H9 (cell line): ENCODE data around the gene FAP. TPM values are rescaled to one million over a fixed set of nuclear protein-coding genes. Genes with fewer than 3 reads are reported as not detected.

Experiments used
- DNase-seq: peaks from one replicate; pipeline ENCODE4 v3.0.0-alpha.2; 2017
- H2AFZ ChIP-seq: one replicate; pipeline ENCODE4 v1.6.1; 2013; ENCODE audit warnings: mild to moderate bottlenecking, low read length, control low read depth, moderate library complexity
- H2AK5ac ChIP-seq: 2 replicates; pipeline ENCODE4 v1.6.1; 2013; ENCODE audit warnings: low read length, control low read depth, mixed read lengths; ENCODE audit not compliant: insufficient read length
- H2BK120ac ChIP-seq: one replicate; pipeline ENCODE4 v1.6.1; 2013; ENCODE audit warnings: low read depth, mild to moderate bottlenecking, low read length, control low read depth, inconsistent platforms; ENCODE audit not compliant: poor library complexity, severe bottlenecking
- H2BK12ac ChIP-seq: 2 replicates; pipeline ENCODE4 v1.6.1; 2013; ENCODE audit warnings: low read length, control low read depth, mixed read lengths, low read depth; ENCODE audit not compliant: insufficient read length
- H2BK15ac ChIP-seq: 2 replicates; pipeline ENCODE4 v1.6.1; 2013; ENCODE audit warnings: low read depth, low read length, control low read depth
- H2BK20ac ChIP-seq: one replicate; pipeline ENCODE4 v1.6.1; 2013; ENCODE audit warnings: low read depth, mild to moderate bottlenecking, low read length, control low read depth, inconsistent platforms; ENCODE audit not compliant: poor library complexity, severe bottlenecking
- H2BK5ac ChIP-seq: 2 replicates; pipeline ENCODE4 v1.6.1; 2013; ENCODE audit warnings: low read length, control low read depth, mixed read lengths; ENCODE audit not compliant: insufficient read length
- H3K14ac ChIP-seq: 2 replicates; pipeline ENCODE4 v1.6.1; 2013; ENCODE audit warnings: low read length, control low read depth; ENCODE audit not compliant: insufficient read depth
- H3K18ac ChIP-seq: 2 replicates; pipeline ENCODE4 v1.6.1; 2013; ENCODE audit warnings: low read depth, mild to moderate bottlenecking, mixed read lengths, low read length, control low read depth; ENCODE audit not compliant: insufficient read length
- H3K23ac ChIP-seq: 2 replicates; pipeline ENCODE4 v1.6.1; 2013; ENCODE audit warnings: low read length, control low read depth, mixed read lengths, low read depth; ENCODE audit not compliant: insufficient read length
- H3K23me2 ChIP-seq: 2 replicates; pipeline ENCODE4 v1.6.1; 2013; ENCODE audit warnings: low read depth, mild to moderate bottlenecking, mixed read lengths, low read length, control low read depth; ENCODE audit not compliant: insufficient read length, poor library complexity, severe bottlenecking
- H3K27ac ChIP-seq: 2 replicates; pipeline ENCODE4 v1.5.1; 2013; ENCODE audit warnings: low read length, control low read depth, mixed read lengths, low read depth; ENCODE audit not compliant: insufficient read length
- H3K27me3 ChIP-seq: 2 replicates; pipeline ENCODE4 v1.6.1; 2013; ENCODE audit warnings: low read length, control low read depth, inconsistent platforms; ENCODE audit not compliant: insufficient read depth
- H3K4ac ChIP-seq: 2 replicates; pipeline ENCODE4 v1.6.1; 2013; ENCODE audit warnings: low read depth, mild to moderate bottlenecking, control low read depth, inconsistent platforms, low read length, moderate library complexity
- H3K4me1 ChIP-seq: 2 replicates; pipeline ENCODE4 v1.6.1; 2013; ENCODE audit warnings: low read length, control low read depth, inconsistent platforms; ENCODE audit not compliant: insufficient read depth
- H3K4me2 ChIP-seq: 2 replicates; pipeline ENCODE4 v1.6.1; 2013; ENCODE audit warnings: low read length, control low read depth, mixed read lengths; ENCODE audit not compliant: insufficient read length, insufficient read depth
- H3K56ac ChIP-seq: 2 replicates; pipeline ENCODE4 v1.6.1; 2013; ENCODE audit warnings: low read depth, mild to moderate bottlenecking, mixed read lengths, low read length, control low read depth; ENCODE audit not compliant: insufficient read length
- H3K79me1 ChIP-seq: 2 replicates; pipeline ENCODE4 v1.6.1; 2013; ENCODE audit warnings: low read depth, mild to moderate bottlenecking, moderate library complexity, low read length, control low read depth, inconsistent platforms; ENCODE audit not compliant: insufficient read depth, poor library complexity, severe bottlenecking
- H3K79me2 ChIP-seq: 2 replicates; pipeline ENCODE4 v1.6.1; 2013; ENCODE audit warnings: low read length, control low read depth, inconsistent platforms; ENCODE audit not compliant: insufficient read depth
- H3K9ac ChIP-seq: 2 replicates; pipeline ENCODE4 v1.6.1; 2013; ENCODE audit warnings: low read length, control low read depth, mixed read lengths; ENCODE audit not compliant: insufficient read length; ENCODE audit errors: extremely low read depth
- H3K9me3 ChIP-seq: one replicate; pipeline ENCODE4 v1.6.1; 2013; ENCODE audit warnings: low read depth, low read length, inconsistent platforms; ENCODE audit not compliant: control insufficient read depth
- H3T11ph ChIP-seq: one replicate; pipeline ENCODE4 v1.6.1; 2013; ENCODE audit warnings: mild to moderate bottlenecking, low read length, control low read depth, inconsistent platforms
- H4K20me1 ChIP-seq: one replicate; pipeline ENCODE4 v1.6.1; 2013; ENCODE audit not compliant: control insufficient read depth, insufficient read length, insufficient read depth
- H4K5ac ChIP-seq: 2 replicates; pipeline ENCODE4 v1.6.1; 2013; ENCODE audit warnings: low read depth, mild to moderate bottlenecking, mixed read lengths, low read length, control low read depth; ENCODE audit not compliant: insufficient read length
- H4K8ac ChIP-seq: replicated peaks from 2 replicates; pipeline ENCODE4 v1.6.1; 2013; ENCODE audit warnings: low read length, control low read depth, mixed read lengths, low read depth; ENCODE audit not compliant: insufficient read length
- H4K91ac ChIP-seq: 2 replicates; pipeline ENCODE4 v1.6.1; 2013; ENCODE audit warnings: low read depth, mild to moderate bottlenecking, moderate library complexity, mixed read lengths, low read length, control low read depth; ENCODE audit not compliant: insufficient read length
- H3K27ac Mint-ChIP-seq, 3 experiments: 2 replicates in 2 of 3; 3 replicates in 1 of 3; pipeline ENCODE4 v1.8.0; 2020 to 2021; ENCODE audit warnings: mixed read lengths in 3 of 3, mild to moderate bottlenecking in 1 of 3, moderate library complexity in 1 of 3
- H3K27me3 Mint-ChIP-seq: 2 replicates; pipeline ENCODE4 v1.8.0; 2021; ENCODE audit warnings: low read depth, mild to moderate bottlenecking, moderate library complexity, mixed read lengths
- H3K36me3 Mint-ChIP-seq, 3 experiments: 2 replicates in 2 of 3; 3 replicates in 1 of 3; pipeline ENCODE4 v1.8.0; 2020 to 2021; ENCODE audit warnings: low read depth in 3 of 3, mixed read lengths in 3 of 3; ENCODE audit not compliant: insufficient read depth in 1 of 3
- H3K4me1 Mint-ChIP-seq, 2 experiments: 2 replicates each; pipeline ENCODE4 v1.8.0; 2020; ENCODE audit warnings: mixed read lengths in 2 of 2
- H3K4me3 Mint-ChIP-seq, 2 experiments: 2 replicates in 1 of 2; 3 replicates in 1 of 2; pipeline ENCODE4 v1.8.0; 2020 to 2021; ENCODE audit warnings: mild to moderate bottlenecking in 2 of 2, mixed read lengths in 2 of 2, moderate library complexity in 1 of 2
- H3K9me3 Mint-ChIP-seq, 2 experiments: 2 replicates in 1 of 2; 3 replicates in 1 of 2; pipeline ENCODE4 v1.8.0; 2020; ENCODE audit warnings: mild to moderate bottlenecking in 2 of 2, mixed read lengths in 2 of 2, moderate library complexity in 1 of 2
- CTCF ChIP-seq: fragments of 200-600 bp; sonication (generic); conservative IDR thresholded peaks from 3 replicates; pipeline ENCODE4 v1.8.0; 2021; ENCODE audit warnings: antibody characterized with exemption, mild to moderate bottlenecking
- whole genome bisulfite sequencing: extraction: QIAGEN DNeasy Blood & Tissue Kit; methylation state at CpG from one replicate; pipeline ENCODE4 v1.1.7; 2013; ENCODE audit warnings: missing lambda C conversion rate, low lambda C conversion rate, mixed read lengths; ENCODE audit not compliant: insufficient read length; ENCODE audit errors: extremely low coverage; 5-methylcytosine and 5-hydroxymethylcytosine counted together
- total RNA-seq: library from RNA; stranded (reverse); gene quantifications from 2 replicates; pipeline ENCODE4 v1.2.1, GENCODE V29; 2021

The FAP gene
- total RNA-seq, 1 experiment from 2014 or later, result not detected

DNA sequence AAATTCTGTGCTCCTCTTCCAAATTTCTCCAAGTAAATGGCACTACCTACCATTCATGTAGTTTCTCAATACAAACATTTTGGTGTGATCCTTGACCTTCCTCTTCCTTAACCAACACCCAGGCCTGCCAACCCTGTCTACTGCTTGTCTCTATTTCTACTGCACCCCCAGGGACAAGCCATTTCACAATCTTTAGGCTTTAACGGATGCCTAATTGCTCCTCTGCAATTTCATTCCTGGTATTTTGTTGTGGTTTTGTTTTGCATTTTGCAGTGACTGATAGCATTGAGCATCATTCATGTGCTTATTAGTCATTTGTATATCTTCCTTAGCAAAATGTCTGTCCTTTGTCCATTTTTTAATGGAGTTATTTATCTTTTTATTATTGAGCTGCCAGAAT, 10.0 kb downstream of the FAP start:
- Histone ChIP-seq H2AK5ac (no peak overlapping the region), H2BK12ac (no peak overlapping the region), H2BK5ac (no peak overlapping the region), H3T11ph (no peak overlapping the region), H3K18ac (no peak overlapping the region), H4K20me1 (no peaks in the 10 kb centered on the region), H3K9me3 (no peaks in the 10 kb centered on the region), H4K5ac (no peak overlapping the region), H4K91ac (no peak overlapping the region), H3K14ac (no peak overlapping the region), H3K9ac (no peak overlapping the region), H2BK15ac (no peak overlapping the region), H3K27me3 (no peaks in the 10 kb centered on the region), H3K4ac (no peak overlapping the region), H2AFZ (no peak overlapping the region), H3K27ac (no peak overlapping the region), H3K56ac (no peak overlapping the region), H3K23ac (no peak overlapping the region), H4K8ac (no peak overlapping the region), H2BK20ac (no peak overlapping the region), H3K79me2 (no peaks in the 10 kb centered on the region), H3K23me2 (no peaks in the 10 kb centered on the region), H3K4me2 (no peak overlapping the region), H2BK120ac (no peak overlapping the region), H3K4me1 (no peaks in the 10 kb centered on the region), H3K79me1 (no peaks in the 10 kb centered on the region)
- no peaks in the 10 kb centered on the region for H3K4me1 Mint-ChIP-seq
- H3K27ac Mint-ChIP-seq, result no peak overlapping the region
- no peak for TF ChIP-seq CTCF
- peaks cover 0 to 2% (median 0%) of the 10 kb centered on the region in 3 experiments; a peak in 1 of 7 replicates for H3K36me3 Mint-ChIP-seq
- no peaks in the 10 kb centered on the region for H3K27me3 Mint-ChIP-seq
- no peak overlapping the region for H3K4me3 Mint-ChIP-seq
- DNase-seq, result no peak
- WGBS, result no CpG with 5 or more reads among the region's 1 CpG
- H3K9me3 Mint-ChIP-seq, result peaks cover 0 to 5% of the 10 kb centered on the region in 2 experiments; a peak in 2 of 5 replicates
